ENCODE measurements around the gene TRIB2. TPM values are rescaled to one million over a fixed set of nuclear protein-coding genes. Genes with fewer than 3 reads are reported as not detected.

TRIB2 gene
- total and polyA plus RNA-seq, 2 of the 13 experiments (the other 11 are each of a cell fraction or from before 2014, with no cell fraction given): 1.1 to 2.3 TPM

- H3K4me2 ChIP-seq (ENCODE audit: low read depth, low read length): no peak overlapping the region
- CTCF ChIA-PET (ENCODE audit: low intra/inter-chr PET ratio, low total read pairs): no interaction called here
- in situ Hi-C loops (cut with HindIII; ENCODE audit: extremely low pct_ligation_motif_present, low pct_unique_long_range_greater_than_20kb) (no loop called here), intact Hi-C loops (cut with micrococcal nuclease; ENCODE audit: unreplicated experiment) (loop anchor here (1.0 kb wide), 1 partner anchor 41 kb away; no protein-coding TSS in a partner anchor)
- no peak for FAIRE-seq
- H2AFZ ChIP-seq (ENCODE audit: low read length): no peak overlapping the region
- POLR2A ChIA-PET: no interaction called here
- no peaks in the 10 kb centered on the region for H4K20me1 ChIP-seq (ENCODE audit: insufficient read depth, low read length)
- no peak overlapping the region for H3K4me3 ChIP-seq (replicated peaks in 1 of 3; ENCODE audit: insufficient read depth in 1 of 3, low read depth in 2 of 3, low read length in 3 of 3)
- H3K27me3 ChIP-seq (ENCODE audit: control insufficient read depth in 1 of 2, insufficient read depth in 2 of 2, low read length in 2 of 2): no peaks in the 10 kb centered on the region
- H3K9ac ChIP-seq (ENCODE audit: insufficient read depth, low read depth, low read length): no peak overlapping the region
- no peak for ATAC-seq
- DNase-seq (ENCODE audit: low spot score): no peak
- no peaks in the 10 kb centered on the region for H3K36me3 ChIP-seq (replicated peaks in 1 of 2; ENCODE audit: control insufficient read depth in 1 of 2, insufficient read depth in 2 of 2, low read length in 2 of 2)
- TF ChIP-seq FOSL1 (CRISPR knock-in tag; IDR thresholded peaks at IDR 0.05; ENCODE audit: borderline replicate concordance) (no peak), AGO2 (optimal IDR thresholded peaks at IDR 0.05; ENCODE audit: low read depth, low read length) (peak; percentile 24)
- no peaks in the 10 kb centered on the region for H3K9me3 ChIP-seq (ENCODE audit: low read length)
- no peaks in the 10 kb centered on the region for H3K79me2 ChIP-seq (ENCODE audit: insufficient read depth, low read length)
- H3K27ac ChIP-seq (ENCODE audit: extremely low read length, insufficient read depth, low read length): no peak overlapping the region
- BruUV-seq (replicated peaks): no TSS peak
- no peaks in the 10 kb centered on the region for H3K4me1 ChIP-seq (ENCODE audit: insufficient read depth, low read length)
- 83% methylated on average over 16 of the region's 16 CpGs for WGBS (ENCODE audit: low lambda C conversion rate)
Measured at GRCh38 chr2:12731701-12732280, 15.1 kb downstream of the TRIB2 start.

- Histone ChIP-seq H3K27me3 (ENCODE audit: control insufficient read depth in 1 of 2, insufficient read depth in 2 of 2, low read length in 2 of 2) (no peaks in the 10 kb centered on the region), H3K27ac (ENCODE audit: extremely low read length, insufficient read depth, low read length) (no peak overlapping the region), H3K4me1 (ENCODE audit: insufficient read depth, low read length) (peaks cover 2% of the 10 kb centered on the region; the same call in 1 of the 2 replicates), H3K9ac (ENCODE audit: insufficient read depth, low read depth, low read length) (no peak overlapping the region), H3K9me3 (ENCODE audit: low read length) (no peaks in the 10 kb centered on the region), H4K20me1 (ENCODE audit: insufficient read depth, low read length) (no peaks in the 10 kb centered on the region), H3K4me3 (replicated peaks in 1 of 3; ENCODE audit: insufficient read depth in 1 of 3, low read depth in 2 of 3, low read length in 3 of 3) (no peak overlapping the region), H3K79me2 (ENCODE audit: insufficient read depth, low read length) (no peaks in the 10 kb centered on the region), H2AFZ (ENCODE audit: low read length) (no peak overlapping the region), H3K4me2 (ENCODE audit: low read depth, low read length) (no peak overlapping the region), H3K36me3 (replicated peaks in 1 of 2; ENCODE audit: control insufficient read depth in 1 of 2, insufficient read depth in 2 of 2, low read length in 2 of 2) (no peaks in the 10 kb centered on the region)
- TF ChIP-seq ARID5B (CRISPR knock-in tag; IDR thresholded peaks at IDR 0.05) (no peak), ZNF512B (CRISPR knock-in tag; IDR thresholded peaks at IDR 0.05; ENCODE audit: borderline replicate concordance) (no peak), NR2F6 (IDR thresholded peaks at IDR 0.05) (0 out of 2 replicates have a peak, but pooled peaks have one; percentile 22), NR2F6 (CRISPR knock-in tag; IDR thresholded peaks at IDR 0.05) (no peak)
- CTCF ChIA-PET (ENCODE audit: low intra/inter-chr PET ratio, low total read pairs): no interaction called here
- POLR2A ChIA-PET: no interaction called here
- FAIRE-seq (no peak), ATAC-seq (no peak), DNase-seq (ENCODE audit: low spot score) (no peak)
- WGBS (ENCODE audit: low lambda C conversion rate): 65% methylated on average over 10 of the region's 10 CpGs
- in situ Hi-C loops (cut with HindIII; ENCODE audit: extremely low pct_ligation_motif_present, low pct_unique_long_range_greater_than_20kb): no loop called here
- BruUV-seq (replicated peaks): no TSS peak
- intact Hi-C loops (cut with micrococcal nuclease; ENCODE audit: unreplicated experiment): loop anchor here (1.0 kb wide), 1 partner anchor 40 kb away; no protein-coding TSS in a partner anchor
Measured at GRCh38 chr2:12732651-12733050, 15.9 kb downstream of the TRIB2 start.
